HL-60/S4 treated with retinoic acid at 250 ng/mL for 4 days and 3 days (cell line): ENCODE measurements around the gene SSBP3.
"Not testable (repeated sequence)": the region's sequence is repeated elsewhere in the genome, so short reads cannot be mapped to it uniquely, and the experiment has no call there.

Experiments used
- in situ Hi-C: fragments of 300-500 bp; cut with MboI; formaldehyde crosslinking; loops from 2 replicates; pipeline ENCODE4 v1.7.0; 2022; ENCODE audit warnings: low sequenced_read_pairs

The SSBP3 gene

GRCh38 chr1:54355931-54356679, 50.1 kb downstream of the SSBP3 start:
- in situ Hi-C loops = no loop called here

DNA sequence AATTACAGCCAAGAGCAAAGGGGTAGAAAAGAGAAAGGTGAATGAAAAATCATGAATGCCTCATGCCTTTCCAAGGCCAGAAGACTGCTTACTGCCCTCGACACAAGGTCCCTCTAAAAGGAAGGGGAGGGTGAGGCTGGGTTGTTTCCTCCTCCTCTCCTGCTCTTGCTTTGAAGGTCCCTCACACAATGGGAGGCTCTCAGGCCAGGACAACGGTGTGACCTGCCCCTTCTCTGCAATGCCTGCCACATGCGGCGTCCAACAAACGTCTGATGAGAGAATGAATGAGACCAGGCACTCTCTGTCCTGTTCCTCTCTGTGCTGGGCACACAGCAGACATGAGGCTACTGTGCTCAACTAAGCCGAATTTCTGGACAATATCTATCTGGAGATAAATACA, 51.3 kb downstream of the SSBP3 start:
- in situ Hi-C loops = no loop called here

DNA sequence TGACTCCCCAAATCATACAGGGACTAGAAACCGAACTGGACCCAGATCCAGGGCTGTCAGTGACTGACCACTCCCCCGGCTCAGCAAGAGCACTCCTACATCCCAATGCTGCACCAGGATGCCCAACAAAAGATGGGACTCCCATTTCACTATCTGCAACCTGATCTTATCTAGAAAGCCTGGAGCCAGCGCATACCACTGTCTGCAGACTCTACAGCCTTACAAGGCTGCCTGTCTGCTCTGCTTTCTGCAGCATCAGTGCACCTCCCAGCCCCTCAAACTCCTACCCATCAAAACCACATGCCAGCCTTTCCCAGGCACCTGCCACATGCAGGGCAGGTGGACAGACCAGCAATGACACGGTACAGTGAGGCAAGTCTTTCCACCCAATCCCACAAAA, 52.2 kb downstream of the SSBP3 start:
- in situ Hi-C loops = no loop called here

DNA sequence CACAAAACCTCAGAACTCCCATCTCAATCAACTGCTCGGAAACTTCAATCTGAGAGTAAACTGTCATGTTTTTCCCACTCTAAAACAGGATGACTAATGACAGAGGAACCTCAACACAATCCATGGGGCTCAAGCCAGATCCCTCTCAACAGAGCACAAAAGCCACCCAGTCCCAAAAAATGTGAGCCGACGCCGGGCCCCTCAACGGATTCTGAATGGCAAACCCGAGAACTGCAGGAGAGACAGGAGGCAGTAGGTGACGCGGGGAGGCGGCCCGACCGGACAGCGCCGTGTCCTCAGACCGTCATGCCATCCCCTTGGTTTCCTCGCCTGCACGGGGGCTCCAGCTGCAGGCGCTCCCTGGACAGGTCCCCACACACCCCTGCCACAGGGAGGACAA, 53.4 kb downstream of the SSBP3 start:
- in situ Hi-C loops = no loop called here

- in situ Hi-C loops = no loop called here
Observed at GRCh38 chr1:54350360-54350759, 55.8 kb downstream of the SSBP3 start.

GRCh38 chr1:54348700-54349021, 57.5 kb downstream of the SSBP3 start:
- in situ Hi-C loops = no loop called here

GRCh38 chr1:54347955-54348699, 58.1 kb downstream of the SSBP3 start:
- in situ Hi-C loops = no loop called here

- in situ Hi-C loops = no loop called here
Observed at GRCh38 chr1:54347261-54347954, 58.8 kb downstream of the SSBP3 start.

- in situ Hi-C loops = not testable (repeated sequence)
Observed at GRCh38 chr1:54345548-54345947, 60.6 kb downstream of the SSBP3 start.

DNA sequence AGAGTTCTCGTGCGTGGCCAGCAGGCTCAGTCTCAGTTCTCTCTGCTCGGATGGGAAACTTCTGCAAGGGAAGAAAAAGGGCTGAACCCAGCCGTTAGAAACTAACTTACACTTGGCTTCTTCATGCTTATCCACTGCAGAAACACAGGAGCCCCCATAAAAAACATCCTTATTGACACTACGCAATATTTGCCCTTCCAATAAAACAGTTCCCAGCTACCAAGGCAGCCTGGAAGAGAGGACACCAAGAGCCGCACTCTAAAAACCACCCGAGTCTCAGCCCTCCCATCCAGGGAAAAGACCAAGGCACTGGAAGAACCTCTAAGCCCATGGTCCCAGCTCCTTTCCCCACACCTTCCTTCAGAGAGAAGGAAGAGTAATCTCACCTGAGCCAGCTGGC, 61.1 kb downstream of the SSBP3 start:
- in situ Hi-C loops = no loop called here

- in situ Hi-C loops = no loop called here
Observed at GRCh38 chr1:54342742-54343687, 63.2 kb downstream of the SSBP3 start.

GRCh38 chr1:54342288-54342687, 63.9 kb downstream of the SSBP3 start:
- in situ Hi-C loops = no loop called here

GRCh38 chr1:54341763-54342162, 64.4 kb downstream of the SSBP3 start:
- in situ Hi-C loops = no loop called here

GRCh38 chr1:54340878-54341277, 65.3 kb downstream of the SSBP3 start:
- in situ Hi-C loops = no loop called here

- in situ Hi-C loops = no loop called here
Observed at GRCh38 chr1:54340434-54340833, 65.8 kb downstream of the SSBP3 start.

- in situ Hi-C loops = no loop called here
Observed at GRCh38 chr1:54339126-54339525, 67.1 kb downstream of the SSBP3 start.

GRCh38 chr1:54338464-54338863, 67.7 kb downstream of the SSBP3 start:
- in situ Hi-C loops = no loop called here

- in situ Hi-C loops = no loop called here
Observed at GRCh38 chr1:54337928-54338327, 68.3 kb downstream of the SSBP3 start.

DNA sequence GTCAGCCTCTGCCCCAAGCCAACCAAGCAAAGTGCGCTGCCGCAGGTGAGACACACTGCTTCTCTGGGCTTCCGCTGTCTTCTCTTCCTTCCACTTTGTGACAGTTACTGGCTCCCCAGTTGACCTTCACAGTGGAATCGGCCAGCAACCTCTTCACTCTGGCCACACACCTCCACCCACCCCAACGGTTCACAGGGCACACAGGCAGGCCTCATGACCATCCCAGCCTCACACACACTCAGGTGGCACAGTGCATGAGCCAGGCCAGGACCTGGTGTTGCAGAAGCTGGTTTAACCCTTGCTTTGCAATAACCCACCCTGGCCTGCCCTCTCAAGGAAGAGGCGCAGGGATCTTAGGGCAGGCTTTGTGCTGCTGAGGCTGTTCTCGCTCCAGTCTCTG, 69.2 kb downstream of the SSBP3 start:
- in situ Hi-C loops = no loop called here

DNA sequence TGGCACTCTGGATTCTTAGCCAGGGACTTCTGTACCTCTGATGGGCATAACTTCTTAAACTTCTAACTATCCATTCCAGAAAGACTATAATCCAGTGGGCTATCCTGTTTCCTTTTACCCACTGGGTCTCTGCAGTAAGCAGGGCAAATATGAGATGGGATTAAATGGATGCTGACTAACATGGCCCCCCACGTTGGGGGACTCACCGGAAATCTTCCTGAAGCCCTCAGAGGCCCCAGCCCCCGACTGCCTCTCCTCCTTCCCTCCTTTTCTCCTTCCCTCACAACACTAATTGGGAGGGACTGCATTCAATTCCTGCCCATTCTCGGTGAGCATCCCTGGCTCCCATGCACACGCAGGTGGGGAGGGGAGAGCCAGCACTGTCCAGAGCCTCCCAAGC, 70.1 kb downstream of the SSBP3 start:
- in situ Hi-C loops = no loop called here

GRCh38 chr1:54335755-54336108, 70.5 kb downstream of the SSBP3 start:
- in situ Hi-C loops = no loop called here
